Measurements from ENCODE around the gene METTL9. TPM values are rescaled to one million over a fixed set of nuclear protein-coding genes. Genes with fewer than 3 reads are reported as not detected.

Gene METTL9
- total and polyA plus RNA-seq, 8 donors, result 34.4 to 879 (median 84.8) TPM

- peaks cover 10 to 77% (median 38%) of the 10 kb centered on the region in 4 donors for H3K4me1 ChIP-seq
- no peak for DNase-seq
- no peaks in the 10 kb centered on the region for H3K9me3 ChIP-seq
- 67 to 76% (median 72%) methylated on average over 6 of the region's 6 CpGs for WGBS, 5 donors
- no peak for TF ChIP-seq POLR2AphosphoS5 (IDR thresholded peaks at IDR 0.05)
- no peak for TF ChIP-seq POLR2A (IDR thresholded peaks at IDR 0.05)
- TF ChIP-seq CTCF (IDR thresholded peaks at IDR 0.05), result no peak
- H3K27me3 ChIP-seq, result no peaks in the 10 kb centered on the region
- no peak overlapping the region for H3K4me3 ChIP-seq
- H3K36me3 ChIP-seq, result peaks cover 3 to 10% (median 6%) of the 10 kb centered on the region in 4 donors
- no peak overlapping the region for H3K27ac ChIP-seq
- intact Hi-C loops (cut with DNase I; ENCODE audit: low total_unique reads), result no loop called here
Measured at GRCh38 chr16:21641916-21642315, 42.5 kb downstream of the METTL9 start.

GRCh38 chr16:21642861-21643260 lies 43.5 kb downstream of the METTL9 start:
- H3K9me3 ChIP-seq, result no peaks in the 10 kb centered on the region
- H3K36me3 ChIP-seq, result peaks cover 0 to 10% (median 2%) of the 10 kb centered on the region in 4 donors
- peaks cover 10 to 80% (median 42%) of the 10 kb centered on the region in 4 donors for H3K4me1 ChIP-seq
- no peaks in the 10 kb centered on the region for H3K27me3 ChIP-seq
- no peak overlapping the region for H3K27ac ChIP-seq
- WGBS, 5 donors, result 61 to 81% (median 76%) methylated on average over 7 of the region's 7 CpGs
- DNase-seq, result no peak
- no peak for TF ChIP-seq CTCF (IDR thresholded peaks at IDR 0.05)
- TF ChIP-seq POLR2A (IDR thresholded peaks at IDR 0.05), result no peak
- TF ChIP-seq POLR2AphosphoS5 (IDR thresholded peaks at IDR 0.05), result no peak
- TF ChIP-seq EP300 (IDR thresholded peaks at IDR 0.05), result no peak
- intact Hi-C loops (cut with DNase I; ENCODE audit: low total_unique reads), result no loop called here
- no peak overlapping the region for H3K4me3 ChIP-seq

- H3K27me3 ChIP-seq, result no peaks in the 10 kb centered on the region
- TF ChIP-seq CTCF (IDR thresholded peaks at IDR 0.05), result no peak
- H3K4me3 ChIP-seq, result no peak overlapping the region
- 93 to 98% (median 97%) methylated on average over 3 of the region's 3 CpGs for WGBS, 5 donors
- H3K27ac ChIP-seq, result no peak overlapping the region
- DNase-seq, result no peak
- no peaks in the 10 kb centered on the region for H3K9me3 ChIP-seq
- intact Hi-C loops (cut with DNase I; ENCODE audit: low total_unique reads), result no loop called here
- peaks cover 0 to 10% (median 2%) of the 10 kb centered on the region in 4 donors for H3K36me3 ChIP-seq
- H3K4me1 ChIP-seq, result peaks cover 10 to 81% (median 40%) of the 10 kb centered on the region in 4 donors
Measured at GRCh38 chr16:21643785-21644184, 44.4 kb downstream of the METTL9 start.

GRCh38 chr16:21644674-21645073 lies 45.3 kb downstream of the METTL9 start:
- Histone ChIP-seq H3K9me3 (no peaks in the 10 kb centered on the region), H3K27me3 (no peaks in the 10 kb centered on the region), H3K36me3 (peaks cover 3 to 10% (median 6%) of the 10 kb centered on the region in 4 donors), H3K27ac (peak overlapping the region in 3 of 5 donors; percentile 65 to 74 (median 66)), H3K4me1 (peaks cover 10 to 81% (median 37%) of the 10 kb centered on the region in 4 donors), H3K4me3 (peak overlapping the region in 1 of 4 donors; percentile 28)
- TF ChIP-seq EP300 (IDR thresholded peaks at IDR 0.05) (no peak), POLR2A (IDR thresholded peaks at IDR 0.05) (no peak), CTCF (IDR thresholded peaks at IDR 0.05) (no peak), POLR2AphosphoS5 (IDR thresholded peaks at IDR 0.05) (no peak)
- WGBS, 5 donors, result 76 to 88% (median 82%) methylated on average over 4 of the region's 4 CpGs
- intact Hi-C loops (cut with DNase I; ENCODE audit: low total_unique reads), result no loop called here
- no peak for DNase-seq

Data from stomach (tissue), 9 donors.